Measurements from ENCODE around the gene ANXA4. TPM values are rescaled to one million over a fixed set of nuclear protein-coding genes. Genes with fewer than 3 reads are reported as not detected.
"Not testable (repeated sequence)": the region's sequence is repeated elsewhere in the genome, so short reads cannot be mapped to it uniquely, and the experiment has no call there.

ANXA4 gene
- total and polyA plus RNA-seq, 4 donors = 19.5 to 61.4 (median 22.6) TPM

DNA sequence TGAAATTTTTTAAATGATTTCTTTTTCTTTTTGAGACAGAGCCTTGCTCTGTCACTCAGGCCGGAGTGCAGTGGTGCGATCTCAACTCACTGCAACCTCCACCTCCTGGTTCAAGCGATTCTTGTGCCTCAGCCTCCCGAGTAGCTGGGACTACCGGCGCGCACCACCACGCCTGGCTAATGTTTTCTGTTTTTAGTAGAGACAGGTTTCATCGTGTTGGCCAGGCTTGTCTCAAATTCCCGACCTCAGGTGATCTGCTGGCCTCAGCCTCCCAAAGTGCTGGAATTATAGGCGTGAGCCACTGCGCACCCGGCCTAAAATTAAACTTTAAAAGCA is 88.9 kb downstream of the ANXA4 start:
- not testable (repeated sequence) for H3K27ac ChIP-seq (ENCODE audit: low read depth, low read length); H3K36me3 ChIP-seq (ENCODE audit: control insufficient read depth, insufficient read depth, low read length); H3K9me3 ChIP-seq (ENCODE audit: control insufficient read depth, insufficient read depth, low read length); DNase-seq (ENCODE audit: low read depth in 4 of 6, low spot score in 6 of 6); H3K27me3 ChIP-seq (ENCODE audit: control insufficient read depth, insufficient read depth, low read length)
- Histone ChIP-seq H3K4me3 (ENCODE audit: low read depth, low read length) (peak overlapping the region; percentile 86), H3K4me1 (ENCODE audit: control insufficient read depth, insufficient read depth, low read length) (peaks cover 19% of the 10 kb centered on the region)
- WGBS (ENCODE audit: insufficient coverage) = no CpG with 5 or more reads among the region's 13 CpGs

DNA sequence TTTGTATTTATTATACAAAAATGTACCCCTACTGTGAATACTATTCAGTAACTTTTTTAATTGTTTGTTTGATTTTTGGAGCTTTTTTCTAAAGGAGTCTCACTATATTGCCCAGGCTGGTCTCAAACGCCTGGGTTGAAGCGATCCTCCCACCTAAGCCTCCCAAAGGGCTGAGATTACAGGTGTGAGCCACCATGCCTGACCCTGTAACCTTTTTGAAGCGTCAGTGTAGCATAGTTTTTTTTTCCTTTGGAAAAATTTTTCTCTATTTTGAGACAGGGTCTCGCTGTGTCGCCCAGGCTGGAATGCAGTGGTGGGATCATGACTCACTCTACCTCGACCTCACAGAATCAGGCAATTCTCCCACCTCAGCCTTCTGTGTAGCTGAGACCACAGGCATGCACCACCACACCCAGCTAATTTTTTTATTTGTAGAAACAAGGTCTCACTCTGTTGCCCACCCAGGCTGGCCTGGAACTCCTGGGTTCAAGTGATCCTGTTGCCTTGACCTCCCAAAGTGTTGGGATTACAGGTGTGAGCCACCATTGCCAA is 89.5 kb downstream of the ANXA4 start:
- Histone ChIP-seq H3K36me3 (ENCODE audit: control insufficient read depth, insufficient read depth, low read length) (no peaks in the 10 kb centered on the region), H3K4me1 (ENCODE audit: control insufficient read depth, insufficient read depth, low read length) (peaks cover 19% of the 10 kb centered on the region), H3K27me3 (ENCODE audit: control insufficient read depth, insufficient read depth, low read length) (no peaks in the 10 kb centered on the region), H3K4me3 (ENCODE audit: low read depth, low read length) (no peak overlapping the region), H3K27ac (ENCODE audit: low read depth, low read length) (no peak overlapping the region), H3K9me3 (ENCODE audit: control insufficient read depth, insufficient read depth, low read length) (no peaks in the 10 kb centered on the region)
- WGBS (ENCODE audit: insufficient coverage) = no CpG with 5 or more reads among the region's 6 CpGs
- no peak for DNase-seq (ENCODE audit: low read depth in 4 of 6, low spot score in 6 of 6)

DNA sequence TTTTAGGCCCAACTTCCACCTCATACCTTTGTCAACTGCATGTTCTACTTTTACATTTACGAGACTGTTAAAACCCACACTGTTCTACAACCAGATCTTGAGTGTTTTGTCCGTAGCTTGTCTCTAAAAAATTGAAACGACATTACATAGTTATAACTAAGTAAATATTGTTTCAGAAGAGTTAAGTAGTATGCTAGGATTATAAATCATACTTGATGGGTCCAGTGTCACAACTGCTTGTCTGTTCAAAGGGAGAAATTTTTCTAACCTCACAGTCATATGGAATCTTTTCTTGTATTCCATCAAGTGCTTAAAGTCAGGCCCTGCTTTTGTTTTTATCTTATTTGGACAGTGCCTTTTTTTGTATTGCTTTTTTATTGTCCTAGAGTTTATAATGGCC is 91.8 kb downstream of the ANXA4 start:
- H3K9me3 ChIP-seq (ENCODE audit: control insufficient read depth, insufficient read depth, low read length) = no peaks in the 10 kb centered on the region
- H3K27ac ChIP-seq (ENCODE audit: low read depth, low read length) = no peak overlapping the region
- DNase-seq (ENCODE audit: low read depth in 4 of 6, low spot score in 6 of 6) = no peak
- H3K4me1 ChIP-seq (ENCODE audit: control insufficient read depth, insufficient read depth, low read length) = peaks cover 19% of the 10 kb centered on the region
- H3K4me3 ChIP-seq (ENCODE audit: low read depth, low read length) = no peak overlapping the region
- no CpG with 5 or more reads among the region's 3 CpGs for WGBS (ENCODE audit: insufficient coverage)
- H3K36me3 ChIP-seq (ENCODE audit: control insufficient read depth, insufficient read depth, low read length) = no peaks in the 10 kb centered on the region
- H3K27me3 ChIP-seq (ENCODE audit: control insufficient read depth, insufficient read depth, low read length) = no peaks in the 10 kb centered on the region

DNA sequence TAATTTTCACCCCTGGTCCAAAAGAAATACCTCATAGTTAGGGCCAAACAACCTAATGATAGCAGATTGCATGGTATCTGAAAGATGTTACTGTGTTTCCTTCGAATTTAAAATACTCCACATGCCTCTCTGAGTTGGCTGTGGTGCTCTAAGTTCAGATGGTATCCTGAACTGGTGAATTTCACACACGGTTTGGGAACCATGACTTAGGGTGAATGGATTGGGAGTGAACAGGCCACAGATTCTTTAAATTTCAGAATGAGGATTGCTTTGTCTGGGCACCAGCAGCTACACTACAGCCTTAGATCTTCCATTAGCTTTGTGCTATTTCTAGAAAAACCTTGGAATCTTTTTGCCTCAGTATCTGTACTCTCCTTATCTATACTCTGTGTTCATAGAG is 93.7 kb downstream of the ANXA4 start:
- no peak for DNase-seq (ENCODE audit: low read depth in 4 of 6, low spot score in 6 of 6)
- Histone ChIP-seq H3K4me3 (ENCODE audit: low read depth, low read length) (no peak overlapping the region), H3K27ac (ENCODE audit: low read depth, low read length) (no peak overlapping the region), H3K4me1 (ENCODE audit: control insufficient read depth, insufficient read depth, low read length) (peaks cover 15% of the 10 kb centered on the region), H3K36me3 (ENCODE audit: control insufficient read depth, insufficient read depth, low read length) (peaks cover 5% of the 10 kb centered on the region), H3K9me3 (ENCODE audit: control insufficient read depth, insufficient read depth, low read length) (no peaks in the 10 kb centered on the region), H3K27me3 (ENCODE audit: control insufficient read depth, insufficient read depth, low read length) (no peaks in the 10 kb centered on the region)
- no CpG with 5 or more reads among the region's 2 CpGs for WGBS (ENCODE audit: insufficient coverage)

DNA sequence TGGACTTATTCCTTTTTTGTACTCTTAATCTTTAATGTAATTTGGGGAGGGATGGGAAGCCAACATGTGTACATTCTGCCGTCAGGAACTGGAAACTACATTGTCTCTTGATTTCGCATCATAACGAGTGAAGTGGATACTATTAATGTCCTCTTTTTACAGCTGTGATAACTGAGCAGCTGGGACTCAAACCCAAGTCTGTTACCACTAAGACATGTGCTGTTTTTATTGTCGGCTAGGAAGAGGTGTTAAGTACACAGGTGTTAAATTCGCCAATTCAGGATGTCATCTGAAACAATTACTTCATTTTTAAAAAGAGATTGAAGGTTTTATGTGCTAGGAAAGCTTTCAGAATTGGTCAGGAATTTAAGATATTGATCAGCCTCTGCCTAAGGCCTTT is 94.4 kb downstream of the ANXA4 start:
- Histone ChIP-seq H3K9me3 (ENCODE audit: control insufficient read depth, insufficient read depth, low read length) (no peaks in the 10 kb centered on the region), H3K4me1 (ENCODE audit: control insufficient read depth, insufficient read depth, low read length) (peaks cover 8% of the 10 kb centered on the region), H3K27ac (ENCODE audit: low read depth, low read length) (no peak overlapping the region), H3K4me3 (ENCODE audit: low read depth, low read length) (no peak overlapping the region), H3K36me3 (ENCODE audit: control insufficient read depth, insufficient read depth, low read length) (peaks cover 5% of the 10 kb centered on the region), H3K27me3 (ENCODE audit: control insufficient read depth, insufficient read depth, low read length) (no peaks in the 10 kb centered on the region)
- no peak for DNase-seq (ENCODE audit: low read depth in 4 of 6, low spot score in 6 of 6)
- no CpG with 5 or more reads among the region's 5 CpGs for WGBS (ENCODE audit: insufficient coverage)

DNA sequence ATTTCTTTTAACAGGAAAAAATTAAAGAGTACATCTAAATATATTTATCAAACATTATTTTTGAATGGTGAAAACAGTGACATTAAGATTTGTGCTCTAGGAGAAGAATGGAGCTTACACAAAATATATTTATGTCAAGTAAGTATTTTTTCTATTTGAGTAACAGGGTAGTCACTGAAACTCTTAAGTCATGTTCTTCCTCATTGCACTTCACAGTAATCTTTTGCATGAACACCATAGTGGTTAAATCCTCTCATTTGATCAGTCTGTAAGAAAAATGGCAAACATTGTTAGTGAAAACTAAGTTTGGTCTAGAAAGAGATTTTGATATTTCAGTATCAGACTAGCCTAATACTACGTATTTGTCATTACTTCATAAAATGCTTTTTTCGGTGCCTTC is 95.6 kb downstream of the ANXA4 start:
- DNase-seq (ENCODE audit: low read depth in 4 of 6, low spot score in 6 of 6) = no peak
- no peak overlapping the region for H3K4me3 ChIP-seq (ENCODE audit: low read depth, low read length)
- H3K27ac ChIP-seq (ENCODE audit: low read depth, low read length) = no peak overlapping the region
- no peaks in the 10 kb centered on the region for H3K9me3 ChIP-seq (ENCODE audit: control insufficient read depth, insufficient read depth, low read length)
- no peaks in the 10 kb centered on the region for H3K4me1 ChIP-seq (ENCODE audit: control insufficient read depth, insufficient read depth, low read length)
- peaks cover 5% of the 10 kb centered on the region for H3K36me3 ChIP-seq (ENCODE audit: control insufficient read depth, insufficient read depth, low read length)
- H3K27me3 ChIP-seq (ENCODE audit: control insufficient read depth, insufficient read depth, low read length) = no peaks in the 10 kb centered on the region
- WGBS (ENCODE audit: insufficient coverage) = no CpG with 5 or more reads among the region's 2 CpGs

DNA sequence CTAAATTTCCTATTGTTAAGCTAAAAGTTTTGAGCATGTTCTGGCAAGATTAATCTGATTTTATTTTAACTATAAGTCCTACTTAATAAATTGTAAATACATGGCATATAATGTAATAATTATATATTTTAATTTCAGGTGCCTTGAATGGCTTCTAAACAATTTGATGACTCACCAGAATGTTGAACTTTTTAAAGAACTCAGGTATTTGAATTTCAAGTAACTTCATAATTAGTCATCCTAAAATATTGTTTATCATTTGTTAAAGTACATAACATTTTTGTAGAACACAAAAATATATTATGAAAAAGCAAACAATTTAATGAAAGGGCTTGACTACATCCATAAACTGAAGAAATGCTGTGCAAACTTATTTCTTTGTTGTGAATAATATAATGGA is 102.1 kb downstream of the ANXA4 start:
- DNase-seq (ENCODE audit: low read depth in 4 of 6, low spot score in 6 of 6) = no peak
- H3K27me3 ChIP-seq (ENCODE audit: control insufficient read depth, insufficient read depth, low read length) = no peaks in the 10 kb centered on the region
- H3K27ac ChIP-seq (ENCODE audit: low read depth, low read length) = no peak overlapping the region
- no peak overlapping the region for H3K4me3 ChIP-seq (ENCODE audit: low read depth, low read length)
- H3K36me3 ChIP-seq (ENCODE audit: control insufficient read depth, insufficient read depth, low read length) = peaks cover 22% of the 10 kb centered on the region
- H3K4me1 ChIP-seq (ENCODE audit: control insufficient read depth, insufficient read depth, low read length) = no peaks in the 10 kb centered on the region
- H3K9me3 ChIP-seq (ENCODE audit: control insufficient read depth, insufficient read depth, low read length) = no peaks in the 10 kb centered on the region

DNA sequence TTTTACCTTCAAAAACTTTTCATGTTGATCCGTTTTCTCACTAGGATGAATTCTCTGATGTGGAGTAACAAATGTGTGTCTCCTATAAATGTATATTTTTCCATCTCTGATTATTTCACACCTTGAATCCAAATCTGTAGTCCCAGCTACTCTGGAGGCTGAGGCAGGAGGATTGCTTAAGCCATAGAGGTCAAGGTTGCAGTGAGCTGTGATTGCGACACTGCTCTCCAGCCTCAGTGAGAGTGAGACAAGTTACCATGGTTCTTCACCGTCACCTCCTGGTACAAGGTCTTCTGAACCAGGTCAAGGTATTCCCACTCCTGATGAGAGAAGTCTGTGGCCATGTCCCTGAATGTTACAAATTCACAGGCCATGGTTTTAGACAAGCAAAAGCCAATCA is 102.6 kb downstream of the ANXA4 start:
- H3K27me3 ChIP-seq (ENCODE audit: control insufficient read depth, insufficient read depth, low read length) = no peaks in the 10 kb centered on the region
- 100% methylated on average over 2 of the region's 3 CpGs for WGBS (ENCODE audit: insufficient coverage)
- no peak overlapping the region for H3K4me3 ChIP-seq (ENCODE audit: low read depth, low read length)
- no peak overlapping the region for H3K27ac ChIP-seq (ENCODE audit: low read depth, low read length)
- no peak for DNase-seq (ENCODE audit: low read depth in 4 of 6, low spot score in 6 of 6)
- peaks cover 22% of the 10 kb centered on the region for H3K36me3 ChIP-seq (ENCODE audit: control insufficient read depth, insufficient read depth, low read length)
- H3K9me3 ChIP-seq (ENCODE audit: control insufficient read depth, insufficient read depth, low read length) = no peaks in the 10 kb centered on the region
- no peaks in the 10 kb centered on the region for H3K4me1 ChIP-seq (ENCODE audit: control insufficient read depth, insufficient read depth, low read length)

DNA sequence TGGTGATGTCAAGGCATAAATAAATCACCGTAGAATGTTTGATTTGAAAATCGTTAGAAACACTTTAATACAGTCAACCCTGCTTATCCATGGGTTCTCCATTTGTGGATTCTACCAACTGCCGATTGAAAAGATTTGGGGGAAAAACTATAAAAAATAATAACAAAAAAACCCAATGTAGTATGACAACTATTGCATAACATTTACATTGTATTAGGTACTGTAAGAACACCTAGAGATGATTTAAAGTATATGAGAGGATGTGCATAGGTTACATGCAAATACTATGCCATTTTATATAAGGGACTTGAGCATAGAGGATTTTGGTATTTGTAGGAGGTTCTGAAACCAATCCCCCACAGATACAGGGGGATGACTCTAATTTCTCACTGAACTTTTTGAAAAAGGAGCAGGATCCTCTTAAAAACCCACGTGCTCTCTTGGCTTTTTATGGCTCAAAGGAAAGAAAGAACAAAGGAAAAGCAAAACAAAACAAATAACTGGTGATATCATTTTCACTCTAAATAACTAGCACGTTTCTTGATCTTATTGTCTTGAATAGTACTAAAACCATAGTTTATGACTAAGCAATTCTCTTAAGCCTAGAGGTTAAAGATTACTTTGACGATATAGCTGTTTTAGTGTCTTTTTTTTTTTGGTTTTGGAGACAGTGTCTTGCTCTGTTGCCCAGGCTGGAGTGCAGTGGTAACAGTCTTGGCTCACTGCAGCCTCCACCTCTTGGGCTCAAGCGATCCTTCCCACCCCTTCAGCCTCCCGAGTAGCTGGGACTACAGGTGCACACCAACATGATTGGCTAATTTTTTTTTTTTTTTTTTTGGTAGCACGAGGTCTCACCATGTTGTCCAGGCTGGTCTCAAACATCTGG is 104.5 kb downstream of the ANXA4 start:
- Histone ChIP-seq H3K36me3 (ENCODE audit: control insufficient read depth, insufficient read depth, low read length) (peaks cover 22% of the 10 kb centered on the region), H3K4me3 (ENCODE audit: low read depth, low read length) (no peak overlapping the region), H3K9me3 (ENCODE audit: control insufficient read depth, insufficient read depth, low read length) (no peaks in the 10 kb centered on the region), H3K4me1 (ENCODE audit: control insufficient read depth, insufficient read depth, low read length) (no peaks in the 10 kb centered on the region), H3K27ac (ENCODE audit: low read depth, low read length) (no peak overlapping the region), H3K27me3 (ENCODE audit: control insufficient read depth, insufficient read depth, low read length) (no peaks in the 10 kb centered on the region)
- 100% methylated on average over 1 of the region's 9 CpGs for WGBS (ENCODE audit: insufficient coverage)
- no peak for DNase-seq (ENCODE audit: low read depth in 4 of 6, low spot score in 6 of 6)

Measured in spinal cord (tissue), 10 donors.